Adrenal gland (tissue), 12 donors: Measurements from ENCODE around the gene IKZF3. TPM values are rescaled to one million over a fixed set of nuclear protein-coding genes. Genes with fewer than 3 reads are reported as not detected.

Source experiments
- DNase-seq, 7 donors: peaks; one replicate each; pipeline ENCODE4 v3.0.0-alpha.2; 2019 to 2020
- H3K27ac ChIP-seq, 5 donors: fragments of 200-600 bp; sonication (generic) in 4 of 5; 1 replicate in 3 of 5; 2 replicates in 2 of 5; pipeline versions ENCODE4 v1.5.1 to v1.8.0; 2016 to 2020; ENCODE audit warnings: mild to moderate bottlenecking in 1 of 5
- H3K27me3 ChIP-seq: fragments of 200-600 bp; 2 replicates; pipeline ENCODE4 v1.8.0; 2021
- H3K36me3 ChIP-seq, 2 donors: fragments of 200-600 bp; replicated peaks in 1 of 2; 1 replicate in 1 of 2; 2 replicates in 1 of 2; pipeline versions ENCODE4 v1.5.1 to v1.8.0; 2018 to 2022
- H3K4me1 ChIP-seq, 2 donors: fragments of 200-600 bp; replicated peaks in 1 of 2; 1 replicate in 1 of 2; 2 replicates in 1 of 2; pipeline versions ENCODE4 v1.5.1 to v1.8.0; 2018 to 2021
- H3K4me3 ChIP-seq, 4 donors: fragments of 200-600 bp; sonication (generic) in 3 of 4; one replicate each; pipeline ENCODE4 v1.5.1; 2016 to 2018
- H3K9me3 ChIP-seq, 3 donors: fragments of 200-600 bp; sonication (generic) in 1 of 3; replicated peaks in 1 of 3; 1 replicate in 2 of 3; 2 replicates in 1 of 3; pipeline versions ENCODE4 v1.5.1 to v1.8.0; 2016 to 2021
- POLR2A ChIP-seq, 2 donors: fragments of 450-650 bp; IDR thresholded peaks; one replicate each; pipeline ENCODE4 v1.6.1; 2017; ENCODE audit warnings: antibody characterized with exemption in 2 of 2, mild to moderate bottlenecking in 2 of 2, moderate library complexity in 1 of 2
- WGBS, 4 donors: extraction: QIAGEN DNeasy Blood & Tissue Kit in 2 of 4; methylation state at CpG; one replicate each; pipeline versions ENCODE4 v1.1.5 to v1.1.7; 2013 to 2017; 5-methylcytosine and 5-hydroxymethylcytosine counted together
- intact Hi-C, 2 donors: fragments of 100-400 bp; cut with DNase I; formaldehyde crosslinking; loops; one replicate each; pipeline versions ENCODE4 v1.14.1 to v1.15.0; 2022 to 2023
- polyA plus RNA-seq, 3 donors: library from polyadenylated mRNA; stranded (reverse); fragments of 200-250 nt in 2 of 3; fragments of 350-450 nt in 1 of 3; fragmentation: Illumina TruSeq in 1 of 3; extraction: RNeasy Lipid Tissue Mini Kit (QIAGEN cat#74804) in 1 of 3; gene quantifications; one replicate each; pipeline ENCODE4 v1.2.3, GENCODE V29; 2013 to 2014
- total RNA-seq, 9 donors: library from RNA; depleted of rRNA in 4 of 9; stranded (reverse); fragments of >200 nt in 4 of 9; fragments of 120-200 nt in 1 of 9; fragmentation: NEBNext Ultra II Directional in 1 of 9; extraction: Animal tissue kit (Norgen Biotek cat#: 25700) in 1 of 9; gene quantifications; one replicate each; pipeline versions ENCODE4 v1.1.0 to v1.2.4, GENCODE V29; 2013 to 2023
- TF ChIP-seq, protein P1 (sequence below), 6 experiments: fragments of 450-650 bp in 4 of 6; fragments of 200-600 bp in 2 of 6; sonication (generic) in 1 of 6; IDR thresholded peaks; 1 replicate in 5 of 6; 2 replicates in 1 of 6; pipeline versions ENCODE4 v1.5.1 to v1.8.0; 2016 to 2021; ENCODE audit warnings: antibody characterized with exemption in 6 of 6, mild to moderate bottlenecking in 2 of 6, moderate library complexity in 1 of 6
- donor health status: healthy with polysubstance abuse.
- donor health status: Bipolar disorder and iron deficiency.
- donor health status: DM: yes; HTN: yes; CAD: no.
- donor health status: DM: no; HTN: no; CAD: no.
- donor health status: DM: no; HTN: no; CAD: no.
- donor health status: DM: yes; HTN: yes; CAD: no.

The IKZF3 gene
- total and polyA plus RNA-seq, 12 donors: 0.06 to 3.6 (median 0.86) TPM

GRCh38 chr17:39782980-39783379 lies 81.1 kb downstream of the IKZF3 start:
- no peak for TF ChIP-seq POLR2A (IDR thresholded peaks at IDR 0.05)
- TF ChIP-seq, protein P1, sequence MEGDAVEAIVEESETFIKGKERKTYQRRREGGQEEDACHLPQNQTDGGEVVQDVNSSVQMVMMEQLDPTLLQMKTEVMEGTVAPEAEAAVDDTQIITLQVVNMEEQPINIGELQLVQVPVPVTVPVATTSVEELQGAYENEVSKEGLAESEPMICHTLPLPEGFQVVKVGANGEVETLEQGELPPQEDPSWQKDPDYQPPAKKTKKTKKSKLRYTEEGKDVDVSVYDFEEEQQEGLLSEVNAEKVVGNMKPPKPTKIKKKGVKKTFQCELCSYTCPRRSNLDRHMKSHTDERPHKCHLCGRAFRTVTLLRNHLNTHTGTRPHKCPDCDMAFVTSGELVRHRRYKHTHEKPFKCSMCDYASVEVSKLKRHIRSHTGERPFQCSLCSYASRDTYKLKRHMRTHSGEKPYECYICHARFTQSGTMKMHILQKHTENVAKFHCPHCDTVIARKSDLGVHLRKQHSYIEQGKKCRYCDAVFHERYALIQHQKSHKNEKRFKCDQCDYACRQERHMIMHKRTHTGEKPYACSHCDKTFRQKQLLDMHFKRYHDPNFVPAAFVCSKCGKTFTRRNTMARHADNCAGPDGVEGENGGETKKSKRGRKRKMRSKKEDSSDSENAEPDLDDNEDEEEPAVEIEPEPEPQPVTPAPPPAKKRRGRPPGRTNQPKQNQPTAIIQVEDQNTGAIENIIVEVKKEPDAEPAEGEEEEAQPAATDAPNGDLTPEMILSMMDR (IDR thresholded peaks at IDR 0.05): no peak
- Histone ChIP-seq H3K9me3 (no peaks in the 10 kb centered on the region), H3K27ac (no peak overlapping the region), H3K4me3 (no peak overlapping the region), H3K27me3 (peaks cover 26% of the 10 kb centered on the region), H3K36me3 (no peaks in the 10 kb centered on the region), H3K4me1 (no peaks in the 10 kb centered on the region)
- no peak for DNase-seq
- 69 to 92% (median 76%) methylated on average over 1 of the region's 1 CpG for WGBS, 4 donors
- intact Hi-C loops: no loop called here

- no peaks in the 10 kb centered on the region for H3K9me3 ChIP-seq
- no peak for DNase-seq
- no peaks in the 10 kb centered on the region for H3K4me1 ChIP-seq
- no peak overlapping the region for H3K27ac ChIP-seq
- no peak overlapping the region for H3K4me3 ChIP-seq
- no peaks in the 10 kb centered on the region for H3K36me3 ChIP-seq
- peaks cover 29% of the 10 kb centered on the region for H3K27me3 ChIP-seq
- no peak for TF ChIP-seq POLR2A (IDR thresholded peaks at IDR 0.05)
- TF ChIP-seq, protein P1 (IDR thresholded peaks at IDR 0.05): no peak
- 37 to 49% (median 42%) methylated on average over 4 of the region's 4 CpGs for WGBS, 4 donors
- intact Hi-C loops: no loop called here
These were observed 81.6 kb downstream of the IKZF3 start for GRCh38 chr17:39782481-39782880.

DNA sequence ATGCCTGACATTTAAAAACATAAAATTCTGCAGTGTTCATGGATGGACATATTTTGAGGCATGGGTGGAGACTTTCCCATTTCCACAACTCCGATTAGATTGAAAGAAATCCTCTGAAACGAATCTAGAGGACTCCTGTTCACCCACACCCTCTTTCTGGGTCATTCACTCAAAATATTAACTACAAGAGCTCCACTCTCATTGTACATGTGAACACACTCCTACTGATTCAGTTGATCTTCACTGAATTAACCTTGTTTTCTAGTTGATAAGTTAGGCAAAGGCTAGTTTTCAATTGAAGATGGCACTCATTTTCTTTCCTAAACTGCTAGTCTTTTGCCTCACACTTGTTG lies 82.3 kb downstream of the IKZF3 start:
- no peaks in the 10 kb centered on the region for H3K9me3 ChIP-seq
- WGBS, 4 donors: 43 to 56% (median 51%) methylated on average over 2 of the region's 2 CpGs
- no peaks in the 10 kb centered on the region for H3K4me1 ChIP-seq
- TF ChIP-seq POLR2A (IDR thresholded peaks at IDR 0.05): no peak
- TF ChIP-seq, protein P1 (IDR thresholded peaks at IDR 0.05): no peak
- intact Hi-C loops: no loop called here
- no peak overlapping the region for H3K4me3 ChIP-seq
- H3K27ac ChIP-seq: no peak overlapping the region
- no peak for DNase-seq
- no peaks in the 10 kb centered on the region for H3K36me3 ChIP-seq
- peaks cover 29% of the 10 kb centered on the region for H3K27me3 ChIP-seq

- Histone ChIP-seq H3K9me3 (no peaks in the 10 kb centered on the region), H3K36me3 (no peaks in the 10 kb centered on the region), H3K27me3 (peaks cover 31% of the 10 kb centered on the region), H3K4me1 (no peaks in the 10 kb centered on the region), H3K4me3 (no peak overlapping the region), H3K27ac (no peak overlapping the region)
- 37 to 55% (median 46%) methylated on average over 6 of the region's 6 CpGs for WGBS, 4 donors
- no peak for TF ChIP-seq POLR2A (IDR thresholded peaks at IDR 0.05)
- TF ChIP-seq, protein P1 (IDR thresholded peaks at IDR 0.05): no peak
- intact Hi-C loops: no loop called here
- no peak for DNase-seq
These were observed 82.9 kb downstream of the IKZF3 start for GRCh38 chr17:39781031-39781860.
